Fibroblast of lung (primary cell): ENCODE results near the gene STARD13. TPM values are rescaled to one million over a fixed set of nuclear protein-coding genes. Genes with fewer than 3 reads are reported as not detected.
A peak's percentile ranks its signal among the peaks of the same experiment; 100 is the strongest.

Experiments used
- DNase-seq, 2 donors: peaks; one replicate each; pipeline versions ENCODE4 v3.0.0 to v3.0.0-alpha.2; 2010; ENCODE audit warnings: low read depth in 2 of 2
- H2AFZ ChIP-seq: 2 replicates; pipeline ENCODE4 v1.5.1; 2012; ENCODE audit warnings: low read length, control low read depth, inconsistent platforms
- H3K27ac ChIP-seq: 2 replicates; pipeline ENCODE4 v1.5.1; 2011; ENCODE audit warnings: low read length, control low read depth; ENCODE audit not compliant: insufficient read depth
- H3K27me3 ChIP-seq: 2 replicates; pipeline ENCODE4 v1.5.1; 2011; ENCODE audit warnings: mild to moderate bottlenecking, low read length; ENCODE audit not compliant: control insufficient read depth, insufficient read depth
- H3K36me3 ChIP-seq: 2 replicates; pipeline ENCODE4 v1.5.1; 2011; ENCODE audit warnings: low read length; ENCODE audit not compliant: control insufficient read depth, insufficient read depth
- H3K4me1 ChIP-seq: 2 replicates; pipeline ENCODE4 v1.5.1; 2011; ENCODE audit warnings: low read length; ENCODE audit not compliant: control insufficient read depth, insufficient read depth; ENCODE audit errors: extremely low read depth
- H3K4me2 ChIP-seq: 2 replicates; pipeline ENCODE4 v1.5.1; 2011; ENCODE audit warnings: low read length, control low read depth; ENCODE audit not compliant: insufficient read depth; ENCODE audit errors: extremely low read depth
- H3K4me3 ChIP-seq, 4 experiments: fragments of 200-600 bp in 1 of 4; sonication (generic) in 1 of 4; replicated peaks in 1 of 4; 2 replicates each; pipeline ENCODE4 v1.5.1; 2011 to 2016; ENCODE audit warnings: low read length in 4 of 4, low read depth in 3 of 4, mild to moderate bottlenecking in 3 of 4, control low read depth in 2 of 4, inconsistent platforms in 1 of 4, mixed read lengths in 1 of 4; ENCODE audit not compliant: insufficient read depth in 1 of 4; ENCODE audit errors: control extremely low read depth in 1 of 4
- H3K79me2 ChIP-seq: 2 replicates; pipeline ENCODE4 v1.5.1; 2012; ENCODE audit warnings: mild to moderate bottlenecking, low read length, inconsistent platforms; ENCODE audit not compliant: control insufficient read depth, insufficient read depth
- H3K9ac ChIP-seq: 2 replicates; pipeline ENCODE4 v1.5.1; 2011; ENCODE audit warnings: mild to moderate bottlenecking, low read length, control low read depth; ENCODE audit not compliant: insufficient read depth
- H3K9me3 ChIP-seq: 2 replicates; pipeline ENCODE4 v1.5.1; 2012; ENCODE audit warnings: low read depth, low read length; ENCODE audit not compliant: control insufficient read depth, insufficient read depth
- H4K20me1 ChIP-seq: 2 replicates; pipeline ENCODE4 v1.5.1; 2011; ENCODE audit warnings: low read length; ENCODE audit not compliant: control insufficient read depth, insufficient read depth; ENCODE audit errors: extremely low read depth
- EZH2 ChIP-seq: IDR thresholded peaks from 2 replicates; pipeline ENCODE4 v1.5.1; 2012; ENCODE audit warnings: low read length, control low read depth, mild to moderate bottlenecking; ENCODE audit errors: missing control alignments
- polyA plus RNA-seq, 2 donors: library from polyadenylated mRNA; depleted of rRNA in 1 of 2; stranded (reverse) in 1 of 2; unstranded in 1 of 2; fragments of >200 nt; gene quantifications; 2 replicates each; pipeline ENCODE4 v1.2.1, GENCODE V29; 2011 to 2012; ENCODE audit warnings: missing spikeins in 1 of 2
- total RNA-seq: library from RNA; depleted of rRNA; stranded (reverse); fragments of >200 nt; gene quantifications from 2 replicates; pipeline ENCODE4 v1.2.1, GENCODE V29; 2014
- TF ChIP-seq, protein P1 (sequence below), 2 donors: IDR thresholded peaks in 1 of 2; conservative IDR thresholded peaks in 1 of 2; 1 replicate in 1 of 2; 2 replicates in 1 of 2; pipeline ENCODE4 v1.5.1; 2011 to 2012; ENCODE audit warnings: low read length in 2 of 2, control low read depth in 1 of 2, inconsistent platforms in 1 of 2, low read depth in 1 of 2, mild to moderate bottlenecking in 1 of 2

STARD13 gene
- total and polyA plus RNA-seq, 2 donors (not counting 1 experiment from before 2014, with no cell fraction given), result 25.2 to 44.6 TPM

DNA sequence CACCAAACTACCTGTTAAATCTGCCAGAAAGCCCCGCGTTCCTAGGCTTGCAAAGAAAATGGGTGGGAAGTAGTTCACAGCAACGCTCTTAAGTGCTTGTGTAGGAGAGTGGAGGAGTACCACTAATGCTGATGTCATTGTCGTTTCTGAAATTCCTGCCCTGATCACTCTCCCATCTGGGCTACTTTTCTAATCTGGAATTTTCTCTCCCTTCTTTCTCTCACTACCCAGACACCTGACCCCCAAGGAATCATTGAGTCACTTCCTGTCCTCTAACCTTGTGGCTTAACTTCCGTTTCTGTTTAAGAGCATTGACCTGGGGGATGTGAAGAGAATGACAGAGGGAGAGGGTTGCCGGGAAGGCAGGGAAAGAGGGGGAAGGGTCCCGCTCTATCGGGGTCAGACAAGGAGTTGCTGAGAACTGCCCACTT is 98.7 kb downstream of the STARD13 start:
- Histone ChIP-seq H3K79me2 (peaks cover 70% of the 10 kb centered on the region), H3K9ac (no peak overlapping the region), H3K4me2 (no peak overlapping the region), H3K27me3 (no peaks in the 10 kb centered on the region), H4K20me1 (no peaks in the 10 kb centered on the region), H3K4me3 (no peak overlapping the region), H2AFZ (no peak overlapping the region), H3K4me1 (peaks cover 12% of the 10 kb centered on the region), H3K27ac (peak overlapping the region; percentile 47), H3K36me3 (no peaks in the 10 kb centered on the region), H3K9me3 (no peaks in the 10 kb centered on the region)
- DNase-seq, result peak in 1 of 2 donors; percentile 94
- TF ChIP-seq, protein P1, sequence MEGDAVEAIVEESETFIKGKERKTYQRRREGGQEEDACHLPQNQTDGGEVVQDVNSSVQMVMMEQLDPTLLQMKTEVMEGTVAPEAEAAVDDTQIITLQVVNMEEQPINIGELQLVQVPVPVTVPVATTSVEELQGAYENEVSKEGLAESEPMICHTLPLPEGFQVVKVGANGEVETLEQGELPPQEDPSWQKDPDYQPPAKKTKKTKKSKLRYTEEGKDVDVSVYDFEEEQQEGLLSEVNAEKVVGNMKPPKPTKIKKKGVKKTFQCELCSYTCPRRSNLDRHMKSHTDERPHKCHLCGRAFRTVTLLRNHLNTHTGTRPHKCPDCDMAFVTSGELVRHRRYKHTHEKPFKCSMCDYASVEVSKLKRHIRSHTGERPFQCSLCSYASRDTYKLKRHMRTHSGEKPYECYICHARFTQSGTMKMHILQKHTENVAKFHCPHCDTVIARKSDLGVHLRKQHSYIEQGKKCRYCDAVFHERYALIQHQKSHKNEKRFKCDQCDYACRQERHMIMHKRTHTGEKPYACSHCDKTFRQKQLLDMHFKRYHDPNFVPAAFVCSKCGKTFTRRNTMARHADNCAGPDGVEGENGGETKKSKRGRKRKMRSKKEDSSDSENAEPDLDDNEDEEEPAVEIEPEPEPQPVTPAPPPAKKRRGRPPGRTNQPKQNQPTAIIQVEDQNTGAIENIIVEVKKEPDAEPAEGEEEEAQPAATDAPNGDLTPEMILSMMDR (conservative IDR thresholded peaks at IDR 0.05 in 1 of 2, IDR thresholded peaks at IDR 0.05 in 1 of 2; ENCODE audit: low read depth in 1 of 2, low read length in 2 of 2), result no peak
- no peak for TF ChIP-seq EZH2

DNA sequence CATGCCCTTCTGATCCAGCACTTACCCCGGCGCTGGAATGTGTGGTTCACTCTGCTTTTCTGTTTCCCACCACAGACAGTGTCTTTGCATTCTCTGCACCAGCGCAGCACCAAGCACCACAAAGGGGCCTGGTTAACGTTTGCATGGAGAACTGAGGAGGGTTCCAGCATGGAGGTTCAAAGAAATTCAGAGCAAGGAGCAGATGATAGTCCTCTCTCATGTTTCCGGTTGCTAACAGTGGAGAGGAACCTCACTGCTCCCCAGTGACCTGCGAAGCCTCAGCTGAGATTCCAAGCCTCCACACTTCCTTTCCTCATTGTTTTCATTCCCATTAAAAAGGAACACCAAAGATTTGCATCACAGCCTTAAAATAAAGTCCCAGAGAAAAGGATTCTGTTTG is 99.7 kb downstream of the STARD13 start:
- Histone ChIP-seq H3K36me3 (no peaks in the 10 kb centered on the region), H3K79me2 (peaks cover 73% of the 10 kb centered on the region), H3K4me3 (no peak overlapping the region), H3K27ac (peak overlapping the region; percentile 13), H4K20me1 (no peaks in the 10 kb centered on the region), H3K9me3 (no peaks in the 10 kb centered on the region), H3K4me1 (peaks cover 8% of the 10 kb centered on the region), H3K4me2 (no peak overlapping the region), H3K9ac (no peak overlapping the region), H2AFZ (no peak overlapping the region), H3K27me3 (no peaks in the 10 kb centered on the region)
- peak in 1 of 2 donors; percentile 73 for DNase-seq
- TF ChIP-seq, protein P1 (conservative IDR thresholded peaks at IDR 0.05 in 1 of 2, IDR thresholded peaks at IDR 0.05 in 1 of 2; ENCODE audit: low read depth in 1 of 2, low read length in 2 of 2), result no peak
- TF ChIP-seq EZH2, result no peak

DNA sequence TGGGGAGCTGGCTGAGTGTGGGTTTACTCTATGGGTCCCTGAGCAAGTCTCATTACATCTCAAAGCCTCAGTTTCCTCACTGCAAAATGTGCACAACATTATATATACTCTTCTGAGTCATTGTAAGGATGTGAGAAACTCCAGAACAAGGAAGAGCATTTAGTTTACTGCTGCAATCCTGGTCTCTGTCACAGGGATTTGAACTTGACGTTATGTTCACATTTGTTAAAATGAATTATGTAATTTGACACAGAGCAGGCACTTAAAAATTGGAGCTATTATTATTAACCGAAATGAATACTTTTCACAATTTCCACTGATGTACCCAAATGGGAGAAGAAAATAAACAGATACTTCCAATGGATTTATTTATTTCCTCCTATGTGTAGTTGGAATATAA is 101.0 kb downstream of the STARD13 start:
- Histone ChIP-seq H3K9me3 (no peaks in the 10 kb centered on the region), H3K36me3 (no peaks in the 10 kb centered on the region), H2AFZ (no peak overlapping the region), H3K9ac (no peak overlapping the region), H3K4me1 (peaks cover 12% of the 10 kb centered on the region), H3K4me2 (no peak overlapping the region), H3K27ac (peak overlapping the region; percentile 1), H3K27me3 (no peaks in the 10 kb centered on the region), H3K79me2 (peaks cover 72% of the 10 kb centered on the region), H4K20me1 (no peaks in the 10 kb centered on the region), H3K4me3 (no peak overlapping the region)
- DNase-seq, result no peak
- TF ChIP-seq, protein P1 (conservative IDR thresholded peaks at IDR 0.05 in 1 of 2, IDR thresholded peaks at IDR 0.05 in 1 of 2; ENCODE audit: low read depth in 1 of 2, low read length in 2 of 2), result no peak
- no peak for TF ChIP-seq EZH2
